Neutrophil (primary cell): Measurements from ENCODE around the gene SETBP1.
"Not testable (repeated sequence)": the region's sequence is repeated elsewhere in the genome, so short reads cannot be mapped to it uniquely, and the experiment has no call there.

Experiments used
- H3K27ac ChIP-seq: fragments of 200-600 bp; sonication (generic); 2 replicates; pipeline ENCODE4 v1.5.1; 2016; ENCODE audit warnings: mild to moderate bottlenecking, moderate library complexity
- H3K27me3 ChIP-seq: fragments of 200-600 bp; sonication (generic); 2 replicates; pipeline ENCODE4 v1.6.0; 2016; ENCODE audit warnings: mild to moderate bottlenecking
- H3K36me3 ChIP-seq: fragments of 200-600 bp; sonication (generic); 2 replicates; pipeline ENCODE4 v1.5.1; 2017
- H3K4me1 ChIP-seq, 2 experiments: fragments of 200-600 bp in 1 of 2; sonication (generic) in 1 of 2; 1 replicate in 1 of 2; 2 replicates in 1 of 2; pipeline versions ENCODE4 v1.5.1 to v1.6.1; 2013 to 2016; ENCODE audit warnings: low read depth in 1 of 2, low read length in 1 of 2, mild to moderate bottlenecking in 1 of 2, moderate library complexity in 1 of 2; ENCODE audit not compliant: control insufficient read depth in 1 of 2, insufficient read depth in 1 of 2
- H3K4me3 ChIP-seq, 2 experiments: fragments of 200-600 bp in 1 of 2; sonication (generic) in 1 of 2; 1 replicate in 1 of 2; 2 replicates in 1 of 2; pipeline ENCODE4 v1.5.1; 2013 to 2016; ENCODE audit warnings: low read depth in 1 of 2, low read length in 1 of 2, mild to moderate bottlenecking in 1 of 2, moderate library complexity in 1 of 2
- H3K9me3 ChIP-seq: fragments of 200-600 bp; sonication (generic); 2 replicates; pipeline ENCODE4 v1.5.1; 2016
- CTCF ChIP-seq: fragments of 200-600 bp; sonication (generic); IDR thresholded peaks from 2 replicates; pipeline ENCODE4 v1.5.1; 2016; ENCODE audit warnings: antibody characterized with exemption

Gene SETBP1

GRCh38 chr18:44719519-44720060, 38.9 kb downstream of the SETBP1 start:
- Histone ChIP-seq H3K27ac (no peak overlapping the region), H3K9me3 (no peaks in the 10 kb centered on the region), H3K27me3 (peaks cover 80% of the 10 kb centered on the region), H3K4me3 (no peak overlapping the region), H3K4me1 (no peaks in the 10 kb centered on the region), H3K36me3 (no peaks in the 10 kb centered on the region)
- TF ChIP-seq CTCF = no peak

GRCh38 chr18:44721748-44722147, 41.1 kb downstream of the SETBP1 start:
- not testable (repeated sequence) for H3K4me3 ChIP-seq, H3K9me3 ChIP-seq, H3K27ac ChIP-seq, H3K4me1 ChIP-seq, H3K36me3 ChIP-seq
- peaks cover 81% of the 10 kb centered on the region for H3K27me3 ChIP-seq

- no peak overlapping the region for H3K27ac ChIP-seq
Observed at GRCh38 chr18:44723411-44723810, 42.7 kb downstream of the SETBP1 start.

GRCh38 chr18:44724105-44724778, 43.6 kb downstream of the SETBP1 start:
- Histone ChIP-seq H3K27me3 (peaks cover 82% of the 10 kb centered on the region), H3K36me3 (no peaks in the 10 kb centered on the region), H3K4me3 (no peak overlapping the region), H3K27ac (no peak overlapping the region), H3K4me1 (peaks cover 0 to 4% of the 10 kb centered on the region in 2 experiments), H3K9me3 (no peaks in the 10 kb centered on the region)
- no peak for TF ChIP-seq CTCF

More at GRCh38 chr18:44723411-44723810, 42.7 kb downstream of the SETBP1 start:
- Histone ChIP-seq H3K4me3 (no peak overlapping the region), H3K4me1 (peaks cover 0 to 4% of the 10 kb centered on the region in 2 experiments), H3K36me3 (no peaks in the 10 kb centered on the region), H3K27me3 (peaks cover 81% of the 10 kb centered on the region), H3K9me3 (no peaks in the 10 kb centered on the region)
- TF ChIP-seq CTCF = no peak

GRCh38 chr18:44725300-44726058, 44.8 kb downstream of the SETBP1 start:
- no peaks in the 10 kb centered on the region for H3K36me3 ChIP-seq
- peaks cover 87% of the 10 kb centered on the region for H3K27me3 ChIP-seq
- no peak overlapping the region for H3K27ac ChIP-seq
- no peak overlapping the region for H3K4me3 ChIP-seq
- no peaks in the 10 kb centered on the region for H3K9me3 ChIP-seq
- peaks cover 0 to 4% of the 10 kb centered on the region in 2 experiments for H3K4me1 ChIP-seq
- TF ChIP-seq CTCF = no peak

GRCh38 chr18:44726059-44726421, 45.4 kb downstream of the SETBP1 start:
- no peak overlapping the region for H3K4me3 ChIP-seq
- H3K36me3 ChIP-seq = no peaks in the 10 kb centered on the region
- H3K27me3 ChIP-seq = peaks cover 93% of the 10 kb centered on the region
- no peak overlapping the region for H3K27ac ChIP-seq
- no peaks in the 10 kb centered on the region for H3K9me3 ChIP-seq
- no peak for TF ChIP-seq CTCF
- H3K4me1 ChIP-seq = peaks cover 0 to 4% of the 10 kb centered on the region in 2 experiments
